Activated naive CD8-positive, alpha-beta T cell treated with anti-CD3 and anti-CD28 coated beads, Interleukin-2, amount 10 ng/mL, durations not matched to agents 7 days and 5 days (primary cell): ENCODE results near the gene ATP1A1. TPM values are rescaled to one million over a fixed set of nuclear protein-coding genes. Genes with fewer than 3 reads are reported as not detected.

ENCODE experiments used
- ATAC-seq: fragments of 150-1000 bp; cut with Tn5 transposase; one replicate; pipeline ENCODE4 v1.10.0; 2021; ENCODE audit warnings: low read depth, moderate library complexity
- POLR2A ChIA-PET: fragments of 350-600 bp; sonication (Branson Sonifier 250); formaldehyde crosslinking; loops from one replicate; lab custom pipeline; 2021; ENCODE audit warnings: antibody characterized with exemption; lab: Charles Lee
- DNase-seq: peaks from one replicate; pipeline ENCODE4 v3.0.0; 2021
- H3K27ac Mint-ChIP-seq: one replicate; pipeline ENCODE4 v1.8.0; 2022; ENCODE audit warnings: mild to moderate bottlenecking, mixed read lengths
- H3K27me3 Mint-ChIP-seq: one replicate; pipeline ENCODE4 v1.8.0; 2022; ENCODE audit warnings: mild to moderate bottlenecking, moderate library complexity, mixed read lengths
- H3K36me3 Mint-ChIP-seq: one replicate; pipeline ENCODE4 v1.8.0; 2021; ENCODE audit warnings: mild to moderate bottlenecking, mixed read lengths
- H3K4me1 Mint-ChIP-seq: one replicate; pipeline ENCODE4 v1.8.0; 2021; ENCODE audit warnings: mixed read lengths
- H3K4me3 Mint-ChIP-seq: one replicate; pipeline ENCODE4 v1.8.0; 2022; ENCODE audit warnings: mild to moderate bottlenecking, moderate library complexity, mixed read lengths
- H3K9me3 Mint-ChIP-seq: one replicate; pipeline ENCODE4 v1.8.0; 2021; ENCODE audit warnings: mixed read lengths
- total RNA-seq, 2 experiments: library from RNA; stranded (reverse); gene quantifications; one replicate each; pipeline ENCODE4 v1.2.3, GENCODE V29; 2021

The ATP1A1 gene
- total RNA-seq, 2 experiments from 2014 or later: 193 to 195 TPM

GRCh38 chr1:116351914-116352313 is 21.1 kb upstream of the ATP1A1 start:
- Mint-ChIP-seq H3K36me3 (peaks cover 2% of the 10 kb centered on the region), H3K27ac (no peak overlapping the region), H3K4me1 (peaks cover 15% of the 10 kb centered on the region), H3K9me3 (peaks cover 2% of the 10 kb centered on the region), H3K27me3 (no peaks in the 10 kb centered on the region), H3K4me3 (no peak overlapping the region)
- DNase-seq: no peak
- POLR2A ChIA-PET: interaction anchor here (0.7 kb wide), 1 partner anchor 83 kb away, joined by 4 read pairs; no protein-coding TSS in a partner anchor
- ATAC-seq: no peak

GRCh38 chr1:116352349-116352813 is 20.7 kb upstream of the ATP1A1 start:
- Mint-ChIP-seq H3K4me3 (no peak overlapping the region), H3K4me1 (peaks cover 11% of the 10 kb centered on the region), H3K36me3 (no peaks in the 10 kb centered on the region), H3K27ac (no peak overlapping the region), H3K27me3 (no peaks in the 10 kb centered on the region), H3K9me3 (peaks cover 2% of the 10 kb centered on the region)
- DNase-seq (no peak), ATAC-seq (no peak)
- POLR2A ChIA-PET: interaction anchor here (0.7 kb wide), 1 partner anchor 83 kb away, joined by 4 read pairs; no protein-coding TSS in a partner anchor

- no peaks in the 10 kb centered on the region for H3K27me3 Mint-ChIP-seq
- H3K27ac Mint-ChIP-seq: no peak overlapping the region
- POLR2A ChIA-PET: no interaction called here
- peaks cover 11% of the 10 kb centered on the region for H3K4me1 Mint-ChIP-seq
- DNase-seq: no peak
- peaks cover 2% of the 10 kb centered on the region for H3K9me3 Mint-ChIP-seq
- ATAC-seq: no peak
- H3K4me3 Mint-ChIP-seq: no peak overlapping the region
- no peaks in the 10 kb centered on the region for H3K36me3 Mint-ChIP-seq
Observed at GRCh38 chr1:116353155-116353554, 19.9 kb upstream of the ATP1A1 start.

GRCh38 chr1:116356067-116356466 is 17.0 kb upstream of the ATP1A1 start:
- Mint-ChIP-seq H3K4me1 (peaks cover 17% of the 10 kb centered on the region), H3K27me3 (no peaks in the 10 kb centered on the region), H3K4me3 (no peak overlapping the region), H3K27ac (no peak overlapping the region), H3K36me3 (no peaks in the 10 kb centered on the region), H3K9me3 (peaks cover 2% of the 10 kb centered on the region)
- no peak for ATAC-seq
- POLR2A ChIA-PET: no interaction called here
- DNase-seq: no peak

GRCh38 chr1:116356673-116357072 is 16.4 kb upstream of the ATP1A1 start:
- POLR2A ChIA-PET: no interaction called here
- no peaks in the 10 kb centered on the region for H3K36me3 Mint-ChIP-seq
- no peak for DNase-seq
- no peak overlapping the region for H3K27ac Mint-ChIP-seq
- H3K27me3 Mint-ChIP-seq: no peaks in the 10 kb centered on the region
- H3K9me3 Mint-ChIP-seq: peaks cover 2% of the 10 kb centered on the region
- ATAC-seq: no peak
- no peak overlapping the region for H3K4me3 Mint-ChIP-seq
- peaks cover 17% of the 10 kb centered on the region for H3K4me1 Mint-ChIP-seq

- Mint-ChIP-seq H3K36me3 (no peaks in the 10 kb centered on the region), H3K9me3 (peaks cover 2% of the 10 kb centered on the region), H3K27ac (no peak overlapping the region), H3K4me1 (peaks cover 12% of the 10 kb centered on the region), H3K4me3 (no peak overlapping the region), H3K27me3 (no peaks in the 10 kb centered on the region)
- POLR2A ChIA-PET: no interaction called here
- DNase-seq (no peak), ATAC-seq (no peak)
Observed at GRCh38 chr1:116357487-116357886, 15.6 kb upstream of the ATP1A1 start.

- DNase-seq: no peak
- Mint-ChIP-seq H3K27ac (no peak overlapping the region), H3K27me3 (no peaks in the 10 kb centered on the region), H3K36me3 (no peaks in the 10 kb centered on the region), H3K4me1 (peaks cover 10% of the 10 kb centered on the region), H3K4me3 (no peak overlapping the region), H3K9me3 (no peaks in the 10 kb centered on the region)
- POLR2A ChIA-PET: no interaction called here
- ATAC-seq: no peak
Observed at GRCh38 chr1:116359060-116359830, 13.8 kb upstream of the ATP1A1 start.

- H3K27ac Mint-ChIP-seq: no peak overlapping the region
- H3K9me3 Mint-ChIP-seq: no peaks in the 10 kb centered on the region
- POLR2A ChIA-PET: no interaction called here
- H3K36me3 Mint-ChIP-seq: no peaks in the 10 kb centered on the region
- no peak overlapping the region for H3K4me3 Mint-ChIP-seq
- H3K27me3 Mint-ChIP-seq: no peaks in the 10 kb centered on the region
- ATAC-seq: no peak
- peaks cover 10% of the 10 kb centered on the region for H3K4me1 Mint-ChIP-seq
- DNase-seq: no peak
Observed at GRCh38 chr1:116359871-116360270, 13.2 kb upstream of the ATP1A1 start.

GRCh38 chr1:116360429-116361173 is 12.4 kb upstream of the ATP1A1 start:
- Mint-ChIP-seq H3K27me3 (no peaks in the 10 kb centered on the region), H3K27ac (no peak overlapping the region), H3K36me3 (no peaks in the 10 kb centered on the region), H3K9me3 (no peaks in the 10 kb centered on the region), H3K4me1 (peaks cover 10% of the 10 kb centered on the region), H3K4me3 (no peak overlapping the region)
- ATAC-seq: no peak
- DNase-seq: no peak
- POLR2A ChIA-PET: no interaction called here

- no peak for DNase-seq
- H3K27ac Mint-ChIP-seq: no peak overlapping the region
Observed at GRCh38 chr1:116361648-116362047, 11.4 kb upstream of the ATP1A1 start.

GRCh38 chr1:116362050-116362449 is 11.0 kb upstream of the ATP1A1 start:
- Mint-ChIP-seq H3K27me3 (peaks cover 4% of the 10 kb centered on the region), H3K27ac (no peak overlapping the region), H3K9me3 (no peaks in the 10 kb centered on the region), H3K4me1 (peaks cover 6% of the 10 kb centered on the region), H3K36me3 (no peaks in the 10 kb centered on the region), H3K4me3 (no peak overlapping the region)
- POLR2A ChIA-PET: no interaction called here
- no peak for ATAC-seq
- no peak for DNase-seq

More at GRCh38 chr1:116361648-116362047, 11.4 kb upstream of the ATP1A1 start:
- POLR2A ChIA-PET: no interaction called here
- Mint-ChIP-seq H3K9me3 (no peaks in the 10 kb centered on the region), H3K4me3 (no peak overlapping the region), H3K36me3 (no peaks in the 10 kb centered on the region), H3K4me1 (peaks cover 8% of the 10 kb centered on the region), H3K27me3 (peaks cover 3% of the 10 kb centered on the region)
- ATAC-seq: no peak

- POLR2A ChIA-PET: no interaction called here
- DNase-seq (no peak), ATAC-seq (no peak)
- Mint-ChIP-seq H3K36me3 (no peaks in the 10 kb centered on the region), H3K27me3 (peaks cover 14% of the 10 kb centered on the region), H3K27ac (no peak overlapping the region), H3K4me1 (peaks cover 4% of the 10 kb centered on the region), H3K4me3 (no peak overlapping the region), H3K9me3 (no peaks in the 10 kb centered on the region)
Observed at GRCh38 chr1:116365353-116365780, 7.7 kb upstream of the ATP1A1 start.

- ATAC-seq (no peak), DNase-seq (no peak)
- H3K27ac Mint-ChIP-seq: no peak overlapping the region
- POLR2A ChIA-PET: no interaction called here
- no peak overlapping the region for H3K4me3 Mint-ChIP-seq
- H3K9me3 Mint-ChIP-seq: no peaks in the 10 kb centered on the region
- peaks cover 14% of the 10 kb centered on the region for H3K27me3 Mint-ChIP-seq
- H3K4me1 Mint-ChIP-seq: peaks cover 3% of the 10 kb centered on the region
- no peaks in the 10 kb centered on the region for H3K36me3 Mint-ChIP-seq
Observed at GRCh38 chr1:116365857-116366256, 7.2 kb upstream of the ATP1A1 start.
